ENCODE measurements around the gene RHBDD1. TPM values are rescaled to one million over a fixed set of nuclear protein-coding genes. Genes with fewer than 3 reads are reported as not detected.

Gene RHBDD1
- total RNA-seq, 1 donor from 2014 or later = 14.1 TPM

GRCh38 chr2:227013881-227014280 is 178.0 kb downstream of the RHBDD1 start:
- H3K4me3 ChIP-seq (ENCODE audit: low read depth, low read length) = no peak overlapping the region
- TF ChIP-seq CTCF (conservative IDR thresholded peaks at IDR 0.05; ENCODE audit: low read depth, low read length) = no peak
- DNase-seq (ENCODE audit: low read depth) = no peak

DNA sequence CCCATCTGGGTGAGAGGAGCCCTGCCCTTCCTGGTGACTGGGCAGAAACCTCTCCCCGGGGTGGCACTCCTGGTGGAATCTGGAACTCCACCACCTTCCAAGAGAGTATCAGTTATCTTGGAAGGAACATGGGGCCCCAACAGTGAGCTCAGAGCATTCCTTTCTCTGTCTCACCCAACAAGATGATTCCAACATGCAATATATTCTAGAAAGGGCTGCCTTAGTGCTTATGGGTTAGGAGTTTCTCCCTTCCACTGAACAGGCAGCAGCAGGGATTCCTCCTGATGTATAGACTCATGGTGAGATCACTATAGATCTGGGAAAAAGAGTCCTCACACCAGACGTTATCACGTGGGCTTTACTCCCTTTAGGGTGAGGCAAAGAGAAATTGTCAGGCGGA is 181.0 kb downstream of the RHBDD1 start:
- DNase-seq (ENCODE audit: low read depth) = no peak
- no peak for TF ChIP-seq CTCF (conservative IDR thresholded peaks at IDR 0.05; ENCODE audit: low read depth, low read length)
- no peak overlapping the region for H3K4me3 ChIP-seq (ENCODE audit: low read depth, low read length)

DNA sequence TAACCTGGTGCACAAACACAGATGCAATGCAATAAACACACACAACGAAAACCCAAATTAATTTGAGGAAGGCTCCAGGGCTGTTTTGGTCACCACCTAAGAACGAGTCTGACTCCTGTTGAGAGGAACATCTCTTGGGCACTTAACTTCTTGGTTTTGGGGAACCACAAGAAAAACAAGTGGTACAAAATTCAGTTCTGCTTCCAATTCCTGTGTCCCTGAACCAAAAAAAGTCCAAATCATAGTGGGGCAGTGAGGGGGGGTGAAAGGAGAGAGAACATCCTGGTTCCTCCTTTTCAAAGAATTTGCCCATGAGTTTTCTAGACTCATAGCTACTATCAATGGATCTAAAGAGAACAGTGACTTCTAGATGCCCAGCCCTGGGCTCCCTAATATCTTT is 184.6 kb downstream of the RHBDD1 start:
- TF ChIP-seq CTCF (conservative IDR thresholded peaks at IDR 0.05; ENCODE audit: low read depth, low read length) = no peak
- H3K4me3 ChIP-seq (ENCODE audit: low read depth, low read length) = no peak overlapping the region
- DNase-seq (ENCODE audit: low read depth) = no peak

GRCh38 chr2:227022608-227023007 is 186.8 kb downstream of the RHBDD1 start:
- no peak overlapping the region for H3K4me3 ChIP-seq (ENCODE audit: low read depth, low read length)
- DNase-seq (ENCODE audit: low read depth) = no peak
- TF ChIP-seq CTCF (conservative IDR thresholded peaks at IDR 0.05; ENCODE audit: low read depth, low read length) = no peak

- DNase-seq (ENCODE audit: low read depth) = no peak
- H3K4me3 ChIP-seq (ENCODE audit: low read depth, low read length) = no peak overlapping the region
- TF ChIP-seq CTCF (conservative IDR thresholded peaks at IDR 0.05; ENCODE audit: low read depth, low read length) = no peak
Observed at GRCh38 chr2:227025510-227025909, 189.7 kb downstream of the RHBDD1 start.

GRCh38 chr2:227029426-227030105 is 193.7 kb downstream of the RHBDD1 start:
- no peak for DNase-seq (ENCODE audit: low read depth)
- H3K4me3 ChIP-seq (ENCODE audit: low read depth, low read length) = no peak overlapping the region
- TF ChIP-seq CTCF (conservative IDR thresholded peaks at IDR 0.05; ENCODE audit: low read depth, low read length) = no peak

GRCh38 chr2:227030789-227031188 is 194.9 kb downstream of the RHBDD1 start:
- no peak overlapping the region for H3K4me3 ChIP-seq (ENCODE audit: low read depth, low read length)
- TF ChIP-seq CTCF (conservative IDR thresholded peaks at IDR 0.05; ENCODE audit: low read depth, low read length) = no peak
- DNase-seq (ENCODE audit: low read depth) = no peak

Data from epithelial cell of proximal tubule (primary cell).